ENCODE results near the gene TMEM150A.
A peak's percentile ranks its signal among the peaks of the same experiment; 100 is the strongest.
"Not testable (repeated sequence)": the region's sequence is repeated elsewhere in the genome, so short reads cannot be mapped to it uniquely, and the experiment has no call there.

Gene TMEM150A

DNA sequence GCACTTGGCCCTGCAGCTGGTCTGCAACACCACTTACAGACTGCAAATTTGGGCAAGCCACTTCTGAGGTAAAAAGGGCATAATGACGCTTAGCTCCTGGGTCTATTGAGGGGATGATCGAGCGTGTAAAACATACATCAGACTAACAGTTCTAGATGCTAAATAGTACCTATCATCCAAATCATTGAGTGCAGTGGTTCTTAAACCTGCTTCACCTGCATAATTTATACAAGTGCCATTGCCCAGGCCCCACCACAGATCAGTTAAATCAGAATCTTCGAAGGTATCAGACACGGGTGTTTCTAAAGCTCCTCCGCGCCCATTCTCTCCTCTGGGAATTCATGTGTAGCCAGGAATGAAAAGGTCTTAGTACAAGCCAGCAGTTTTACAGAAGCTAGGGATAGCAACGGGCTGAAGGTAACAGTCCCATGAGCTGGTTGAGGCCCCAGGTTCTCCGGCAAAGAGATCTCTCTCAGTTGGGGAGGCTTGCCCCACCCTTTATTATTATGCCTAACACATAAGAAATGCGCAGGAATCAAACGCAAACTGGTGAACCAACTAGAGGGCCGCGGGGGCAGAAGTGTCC lies 7.7 kb downstream of the TMEM150A start:
- DNase-seq (ENCODE audit: low read depth in 1 of 2, low spot score in 1 of 2): no peak

DNA sequence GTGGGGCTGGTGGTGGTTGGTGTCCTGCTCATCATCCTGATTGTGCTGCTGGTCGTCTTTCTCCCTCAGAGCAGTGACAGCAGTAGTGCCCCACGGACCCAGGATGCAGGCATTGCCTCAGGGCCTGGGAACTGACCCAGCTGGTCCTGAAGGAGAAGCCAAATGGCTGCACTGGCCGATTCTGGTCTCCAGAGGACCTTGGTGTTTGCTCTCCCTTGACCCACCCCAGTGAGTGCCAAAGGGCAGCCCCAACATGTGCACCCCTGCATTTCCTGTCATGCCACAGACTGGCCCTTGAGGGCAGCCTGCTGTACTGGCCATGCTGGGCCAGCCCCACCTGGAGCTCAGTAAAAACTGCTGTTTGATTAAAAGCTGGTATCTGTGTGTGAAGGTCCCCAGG lies 9.5 kb downstream of the TMEM150A start:
- DNase-seq (ENCODE audit: low read depth in 1 of 2, low spot score in 1 of 2): no peak

DNA sequence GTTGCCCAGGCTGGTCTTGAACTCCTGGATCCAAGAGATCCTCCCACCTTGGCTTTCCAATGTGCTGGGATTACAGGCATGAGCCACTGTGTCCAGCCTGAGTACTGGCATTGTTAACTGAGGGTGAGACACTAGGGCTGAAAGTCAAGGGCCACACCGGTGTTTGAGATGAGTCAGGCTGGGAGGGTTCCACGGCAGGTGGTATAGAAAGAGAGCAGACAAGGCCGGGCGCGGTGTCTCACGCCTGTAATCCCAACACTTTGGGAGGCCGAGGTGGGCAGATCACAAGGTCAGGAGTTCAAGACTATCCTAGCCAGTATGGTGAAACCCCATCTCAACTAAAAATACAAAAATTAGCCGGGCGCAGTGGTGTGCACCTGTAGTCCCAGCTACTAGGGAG lies 10.2 kb downstream of the TMEM150A start:
- not testable (repeated sequence) for DNase-seq (ENCODE audit: low read depth in 1 of 2, low spot score in 1 of 2)

DNA sequence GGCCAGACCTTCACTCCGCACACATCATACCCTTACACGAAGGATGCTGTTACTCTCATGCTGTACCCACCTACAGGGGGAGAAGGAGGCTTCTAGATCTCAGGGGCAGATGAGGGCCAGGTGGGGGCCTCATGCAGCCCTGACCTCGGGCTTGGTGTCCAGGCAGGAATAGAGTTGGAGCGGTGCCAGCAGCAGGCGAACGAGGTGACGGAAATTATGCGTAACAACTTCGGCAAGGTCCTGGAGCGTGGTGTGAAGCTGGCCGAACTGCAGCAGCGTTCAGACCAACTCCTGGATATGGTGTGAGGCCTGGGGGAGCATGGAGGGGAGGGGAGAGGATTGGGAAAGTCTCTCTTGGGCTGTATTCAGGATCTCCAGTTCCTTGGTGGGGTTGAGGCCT lies 10.9 kb downstream of the TMEM150A start:
- no peak for DNase-seq (ENCODE audit: low read depth in 1 of 2, low spot score in 1 of 2)

DNA sequence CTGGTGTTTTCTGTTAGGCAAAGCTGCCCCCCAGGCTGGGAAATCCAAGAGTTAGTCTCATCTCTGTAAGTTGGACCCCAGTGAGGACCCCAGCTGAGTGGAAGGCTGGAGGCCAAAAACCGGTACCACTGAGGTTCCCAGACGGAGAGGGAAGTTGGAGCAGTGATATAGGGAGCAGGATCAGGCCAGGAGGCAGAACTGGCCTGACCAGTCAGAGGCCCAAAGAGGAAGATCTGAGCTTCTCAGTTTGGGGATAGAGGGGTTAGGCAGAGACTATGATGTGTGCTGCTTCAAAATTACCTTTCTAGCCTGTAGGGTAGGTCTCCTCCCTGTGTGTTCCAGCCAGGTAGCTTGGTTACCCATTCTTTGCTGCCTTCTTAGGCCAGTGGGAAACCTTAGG lies 11.5 kb downstream of the TMEM150A start:
- no peak for DNase-seq (ENCODE audit: low read depth in 1 of 2, low spot score in 1 of 2)

DNA sequence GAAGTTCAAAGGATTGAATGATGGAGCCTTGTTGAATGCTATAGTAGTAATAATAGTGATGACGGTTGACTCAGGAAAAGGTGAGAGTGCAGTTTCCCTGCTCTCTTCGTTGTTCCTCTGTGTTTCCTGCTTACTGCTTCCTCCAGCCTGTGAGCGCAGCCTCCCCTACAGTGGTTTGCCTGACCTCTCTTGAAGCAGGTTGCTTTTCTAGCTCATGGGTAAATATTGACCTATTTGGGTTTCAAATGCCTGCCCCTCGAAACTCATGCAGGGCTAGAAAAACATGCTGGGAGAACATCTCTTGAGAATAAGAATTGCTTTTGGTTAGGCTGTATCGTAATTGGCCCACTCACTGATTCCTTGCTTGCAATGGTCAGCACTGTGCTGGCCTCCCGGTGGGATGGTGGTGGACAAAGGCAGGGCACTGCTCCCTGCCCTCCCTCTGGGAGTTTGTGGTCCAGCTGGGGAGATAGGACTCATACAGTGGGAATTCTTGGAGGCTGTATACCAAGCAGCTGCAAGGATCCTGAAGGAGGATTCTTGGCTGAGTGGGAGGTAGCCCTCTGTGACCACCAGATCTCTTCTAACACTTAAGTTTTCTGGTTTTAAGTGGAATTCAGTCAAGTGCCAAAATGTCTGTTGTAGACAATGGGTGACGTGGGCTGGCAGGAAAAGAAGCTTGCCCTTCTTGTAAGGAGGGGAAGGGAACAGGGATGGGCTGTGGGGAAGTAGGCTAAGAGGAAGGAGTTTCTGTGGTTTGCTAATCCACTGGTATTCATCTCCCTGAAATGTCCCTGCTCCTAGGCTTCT lies 12.3 kb downstream of the TMEM150A start:
- DNase-seq (ENCODE audit: low read depth in 1 of 2, low spot score in 1 of 2): no peak

DNA sequence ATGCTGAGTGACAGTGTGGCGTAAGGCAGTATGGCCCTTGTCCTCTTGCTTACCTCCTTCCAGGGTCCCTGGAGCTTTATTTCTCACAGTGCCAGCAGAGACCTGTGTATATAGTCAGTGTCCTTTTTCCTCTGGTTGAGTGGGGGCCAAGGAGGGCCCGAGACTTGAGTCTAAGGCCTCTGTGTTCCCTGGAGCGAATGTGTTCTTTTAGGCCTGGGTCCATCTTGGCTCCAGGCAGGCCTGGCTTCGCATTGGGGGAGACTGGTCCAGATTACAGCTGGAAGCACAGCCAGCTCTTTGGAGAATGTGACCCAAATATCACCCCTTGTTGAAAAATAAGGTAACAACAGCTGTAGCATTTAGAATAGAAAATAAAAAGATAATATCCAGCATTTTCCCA lies 13.3 kb downstream of the TMEM150A start:
- no peak for DNase-seq (ENCODE audit: low read depth in 1 of 2, low spot score in 1 of 2)

DNA sequence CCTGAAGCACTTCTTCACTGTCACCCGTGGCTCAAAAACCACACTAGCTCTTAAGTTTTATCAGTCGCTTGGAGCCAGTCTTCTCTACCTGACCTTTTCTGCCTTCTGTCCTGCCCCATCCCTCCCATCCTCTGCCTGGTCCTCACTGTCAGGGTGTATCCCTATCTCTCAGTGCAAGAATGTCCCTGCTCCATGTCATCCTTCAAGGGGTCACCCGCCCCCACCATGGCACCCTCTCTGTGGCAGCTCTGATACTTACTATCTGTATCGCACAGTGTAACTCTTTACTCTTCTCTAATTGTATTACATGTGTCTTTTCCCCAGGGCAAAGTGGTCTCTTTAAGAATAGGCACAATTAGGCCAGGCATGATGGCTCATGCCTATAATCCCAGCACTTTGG lies 13.9 kb downstream of the TMEM150A start:
- DNase-seq (ENCODE audit: low read depth in 1 of 2, low spot score in 1 of 2): no peak

DNA sequence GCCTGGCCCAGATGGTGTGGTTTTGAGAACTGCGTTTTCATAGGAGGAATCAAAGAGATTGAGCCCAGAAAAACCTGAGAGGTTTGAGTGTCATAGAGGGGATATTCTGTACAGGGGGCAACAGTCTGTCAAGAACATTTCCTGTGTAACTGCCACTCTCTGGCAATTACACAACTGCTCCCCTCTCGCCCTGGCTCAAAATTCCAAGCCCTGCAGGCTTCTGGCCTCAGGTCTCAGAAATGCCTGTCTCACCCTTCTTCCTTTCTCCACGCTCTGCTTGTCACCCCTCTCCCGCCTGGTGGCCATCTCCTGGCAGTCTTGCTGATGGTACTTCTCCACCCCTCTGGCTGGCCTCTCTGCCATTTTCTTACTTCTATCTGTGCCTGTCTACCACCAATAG lies 14.3 kb downstream of the TMEM150A start:
- DNase-seq (ENCODE audit: low read depth in 1 of 2, low spot score in 1 of 2): no peak

DNA sequence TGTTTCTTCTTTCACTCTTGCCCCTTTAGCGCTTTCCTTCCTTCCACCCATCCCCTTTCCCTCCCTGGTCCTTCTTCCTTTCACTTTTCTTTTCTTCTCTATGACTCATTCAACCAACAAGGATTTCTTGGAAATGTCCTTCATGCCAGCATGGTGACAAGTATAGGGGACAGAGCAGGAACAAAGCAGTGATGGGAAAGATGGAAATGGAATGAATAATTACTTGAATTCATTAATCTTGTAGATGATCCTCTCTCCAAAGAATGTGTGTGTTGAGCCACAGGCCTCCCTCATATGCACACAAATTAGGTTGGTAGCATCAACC lies 16.8 kb downstream of the TMEM150A start:
- DNase-seq (ENCODE audit: low read depth in 1 of 2, low spot score in 1 of 2): no peak

DNA sequence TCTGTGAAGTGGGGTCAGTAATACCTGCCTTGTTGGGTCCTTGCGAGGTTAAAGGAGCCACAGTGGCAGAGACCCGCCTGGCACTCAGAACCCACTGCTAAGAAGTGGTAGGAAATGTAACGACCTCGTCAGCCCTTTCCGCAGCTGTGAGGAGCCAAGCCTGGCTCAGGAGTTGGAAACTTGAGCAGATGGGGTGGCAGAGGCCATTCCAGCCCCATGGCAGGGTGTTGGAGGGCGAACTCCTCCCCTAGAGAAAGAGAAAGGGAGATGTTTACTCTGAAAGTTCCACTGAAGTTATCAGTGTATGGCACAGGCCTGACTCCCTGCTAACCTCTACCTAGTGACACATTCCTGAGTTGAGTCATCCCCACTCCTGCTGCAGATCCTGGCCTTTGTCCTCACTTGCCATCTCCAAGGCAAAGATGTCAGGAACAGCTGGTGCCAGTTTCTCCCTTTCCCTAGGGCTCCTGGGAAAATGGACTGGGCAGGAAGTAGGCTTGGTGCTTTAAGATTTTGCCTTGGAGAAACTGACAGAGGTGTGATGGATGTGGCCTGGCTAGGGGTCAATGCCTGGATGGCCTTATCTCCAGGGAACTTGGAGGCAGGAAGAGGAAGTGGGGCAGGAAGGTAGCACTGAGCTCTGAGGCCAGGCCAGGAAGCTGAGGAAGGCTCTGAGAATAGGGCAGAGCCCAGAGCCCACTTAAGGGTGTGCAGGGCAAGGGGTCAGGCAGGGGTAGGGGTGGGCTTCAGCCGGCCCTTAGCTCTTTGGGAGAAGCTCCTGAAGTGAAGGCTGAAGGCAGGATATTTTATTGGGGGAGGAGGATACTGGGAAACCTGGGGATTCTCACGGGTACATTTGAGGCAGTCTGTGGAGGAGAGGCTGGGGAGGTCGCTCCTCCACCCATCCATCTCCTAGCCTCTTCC lies 17.4 kb downstream of the TMEM150A start:
- DNase-seq (ENCODE audit: low read depth in 1 of 2, low spot score in 1 of 2): no peak

DNA sequence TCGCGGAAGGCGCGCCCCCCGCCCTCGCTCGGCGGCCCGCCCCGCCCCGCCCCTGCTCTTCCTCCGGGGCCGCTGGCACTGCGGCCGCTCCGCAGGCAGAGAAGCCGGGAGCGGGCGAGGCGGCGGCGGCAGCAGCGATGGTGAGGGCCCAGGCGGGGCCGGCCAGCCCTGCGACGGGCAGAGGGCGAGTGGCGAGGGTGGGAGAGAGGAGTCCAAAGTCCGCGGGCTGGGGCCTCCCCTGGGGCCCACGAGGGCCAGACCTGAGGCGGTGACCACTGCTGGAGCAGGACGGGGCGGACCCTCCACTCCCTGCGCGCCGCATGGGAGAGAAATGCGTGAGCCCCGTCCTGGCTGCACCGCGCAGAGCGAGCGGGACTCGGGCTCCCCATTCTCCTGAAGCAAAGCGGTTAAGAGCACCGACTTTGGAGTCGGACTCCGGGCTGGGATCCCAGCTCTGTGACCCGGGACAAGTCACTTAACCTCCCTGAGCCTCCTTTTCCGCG lies 18.1 kb downstream of the TMEM150A start, which contains the start of gene VAMP5:
VAMP5 (plus strand) TSS at position 78 of the 503 bp plus-strand sequence; CDS start at position 138, 60 bp downstream.
- DNase-seq (ENCODE audit: low read depth in 1 of 2, low spot score in 1 of 2): no peak

DNA sequence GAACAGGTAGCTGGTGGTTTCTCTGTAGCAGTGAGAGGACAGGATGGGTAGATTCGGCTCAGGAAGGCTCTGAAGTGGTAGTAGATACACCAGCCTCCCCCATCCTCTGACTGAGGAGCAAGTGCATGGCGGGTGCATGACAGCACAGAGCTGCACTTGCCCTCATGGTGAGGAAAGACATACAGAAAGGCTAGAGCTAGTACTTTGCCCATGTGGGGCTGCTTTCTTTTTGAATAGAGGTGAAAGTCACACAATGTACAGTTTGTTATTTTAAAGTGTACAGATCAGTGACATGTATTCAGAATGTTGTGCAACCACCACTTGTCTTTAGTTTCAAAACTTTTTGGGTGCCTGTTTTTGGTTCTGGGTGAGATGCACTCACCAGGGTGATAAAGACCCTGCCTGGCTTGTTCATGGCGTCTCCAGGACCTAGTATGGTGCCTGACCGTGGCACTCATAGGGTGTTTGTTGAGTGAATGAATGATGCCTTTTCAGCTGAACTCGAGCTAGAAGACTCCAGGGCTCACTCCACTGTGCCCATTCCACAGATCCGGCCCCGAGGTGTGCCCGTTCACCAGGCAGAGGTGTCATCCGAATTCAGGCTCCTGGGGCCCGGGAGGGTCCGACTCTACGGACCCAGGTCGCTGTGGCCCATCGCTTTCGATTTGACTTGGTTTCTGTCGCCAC lies 18.7 kb downstream of the TMEM150A start:
- DNase-seq (ENCODE audit: low read depth in 1 of 2, low spot score in 1 of 2): no peak

DNA sequence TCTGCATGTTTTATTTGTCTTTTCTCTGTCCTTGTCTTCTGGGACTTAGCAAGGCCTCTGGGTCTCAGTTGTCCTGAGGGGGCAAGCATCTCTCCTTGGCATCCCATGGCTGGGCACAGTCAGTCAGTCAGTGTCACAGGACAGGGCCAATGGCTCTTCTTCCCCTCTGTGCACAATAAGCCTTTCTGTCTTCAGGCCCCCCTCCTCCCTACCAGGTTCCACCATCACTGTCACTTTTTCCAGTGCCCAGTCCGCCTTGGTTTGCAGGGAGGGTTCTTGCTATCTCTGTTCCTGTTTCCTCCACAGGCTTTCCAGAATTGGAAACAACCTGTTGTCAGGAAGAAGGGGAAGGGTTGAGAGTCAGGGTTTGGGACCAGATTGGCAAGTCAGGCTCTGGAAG lies 20.0 kb downstream of the TMEM150A start:
- no peak for DNase-seq (ENCODE audit: low read depth in 1 of 2, low spot score in 1 of 2)

DNA sequence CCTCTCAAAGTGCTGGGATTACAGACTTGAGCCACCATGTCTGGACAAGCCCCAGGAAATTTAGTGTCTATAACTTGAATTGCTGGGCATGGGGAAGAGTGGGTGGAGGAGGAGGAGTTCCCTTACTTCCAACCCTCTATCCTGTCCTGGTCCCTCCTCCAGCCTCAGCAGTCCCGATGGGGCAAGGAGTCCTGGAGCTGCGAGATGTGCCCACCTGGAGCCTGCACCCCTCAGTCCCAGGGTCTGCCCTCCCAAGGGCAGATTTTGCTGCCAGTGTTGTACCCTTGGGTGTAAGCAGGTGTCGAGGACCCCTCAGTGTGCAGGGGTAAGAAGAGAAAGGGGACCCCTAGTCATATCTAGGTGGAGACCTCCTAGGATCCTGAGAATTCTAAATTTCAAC lies 22.3 kb downstream of the TMEM150A start:
- DNase-seq (ENCODE audit: low read depth in 1 of 2, low spot score in 1 of 2): no peak

DNA sequence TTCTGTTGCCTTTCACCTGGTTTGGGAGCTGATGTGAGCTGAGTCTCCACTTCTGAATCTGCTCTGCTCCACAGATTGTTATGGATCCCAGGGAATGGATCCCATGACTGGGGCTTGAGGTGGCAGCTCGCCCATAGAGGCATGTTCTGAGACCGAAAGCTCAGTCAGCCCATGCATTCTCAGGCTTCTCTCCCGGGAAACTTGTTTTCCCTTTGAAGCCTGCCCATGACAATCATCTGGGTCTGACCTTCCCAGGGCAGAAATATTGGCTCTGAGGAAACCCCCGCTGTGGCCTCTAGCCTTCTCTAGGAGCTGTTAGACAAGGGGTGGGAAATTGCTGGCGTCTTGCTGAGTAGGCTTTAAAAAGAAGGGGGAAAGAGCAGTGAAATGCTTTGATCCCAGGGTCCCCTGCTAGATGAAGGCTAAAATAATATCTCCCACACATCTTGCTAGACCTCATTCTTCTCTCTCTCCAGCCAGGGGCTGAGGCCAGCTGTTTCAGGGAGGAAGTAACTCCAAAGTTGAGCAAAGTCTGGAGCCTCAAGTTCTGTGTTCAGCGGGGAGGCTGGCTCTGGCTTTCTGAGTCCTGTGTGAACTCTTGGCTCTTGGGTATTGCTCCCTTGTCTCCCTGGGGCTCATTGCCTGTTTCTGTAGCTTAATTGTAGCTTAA lies 23.1 kb downstream of the TMEM150A start:
- DNase-seq (ENCODE audit: low read depth in 1 of 2, low spot score in 1 of 2): no peak

DNA sequence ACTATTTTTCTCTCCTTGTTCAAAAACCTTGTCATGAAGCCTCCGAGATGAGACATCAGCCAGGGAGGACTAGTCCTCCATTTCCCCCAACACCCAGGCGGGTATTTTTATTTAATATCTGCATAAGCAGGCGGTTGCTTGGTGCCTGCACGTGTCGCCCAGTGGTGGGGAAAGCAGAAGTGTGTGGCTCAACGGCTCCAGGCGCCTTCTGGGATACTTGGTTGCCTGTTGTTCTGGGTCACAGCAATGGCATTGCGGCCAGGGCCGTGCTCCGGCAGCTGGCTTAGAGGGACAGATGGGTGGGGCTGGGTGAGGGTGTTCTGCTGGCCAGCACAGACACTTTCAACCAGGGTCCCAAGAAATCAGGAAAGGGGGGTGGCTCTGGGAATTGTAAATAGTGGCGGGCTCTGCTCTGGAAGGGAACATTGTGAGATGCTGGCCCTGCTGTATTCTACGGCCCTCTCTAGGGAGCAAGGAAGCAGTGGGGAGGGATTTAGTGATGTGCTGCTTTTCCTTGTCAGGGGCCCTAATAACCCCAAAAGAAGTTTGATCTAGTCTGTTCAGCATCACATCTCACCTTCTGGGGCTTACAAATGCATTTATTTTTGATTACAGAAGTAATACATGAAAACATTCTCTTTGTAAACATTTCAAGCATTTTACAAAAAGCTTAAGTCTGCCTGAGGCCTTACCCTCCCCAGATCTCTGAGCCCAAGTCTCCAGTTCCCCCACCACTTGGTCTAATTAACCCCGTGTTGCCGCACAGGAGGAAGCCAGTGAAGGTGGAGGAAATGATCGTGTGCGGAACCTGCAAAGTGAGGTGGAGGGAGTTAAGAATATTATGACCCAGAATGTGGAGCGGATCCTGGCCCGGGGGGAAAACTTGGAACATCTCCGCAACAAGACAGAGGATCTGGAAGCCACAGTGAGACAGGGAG lies 24.0 kb downstream of the TMEM150A start:
- no peak for DNase-seq (ENCODE audit: low read depth in 1 of 2, low spot score in 1 of 2)

DNA sequence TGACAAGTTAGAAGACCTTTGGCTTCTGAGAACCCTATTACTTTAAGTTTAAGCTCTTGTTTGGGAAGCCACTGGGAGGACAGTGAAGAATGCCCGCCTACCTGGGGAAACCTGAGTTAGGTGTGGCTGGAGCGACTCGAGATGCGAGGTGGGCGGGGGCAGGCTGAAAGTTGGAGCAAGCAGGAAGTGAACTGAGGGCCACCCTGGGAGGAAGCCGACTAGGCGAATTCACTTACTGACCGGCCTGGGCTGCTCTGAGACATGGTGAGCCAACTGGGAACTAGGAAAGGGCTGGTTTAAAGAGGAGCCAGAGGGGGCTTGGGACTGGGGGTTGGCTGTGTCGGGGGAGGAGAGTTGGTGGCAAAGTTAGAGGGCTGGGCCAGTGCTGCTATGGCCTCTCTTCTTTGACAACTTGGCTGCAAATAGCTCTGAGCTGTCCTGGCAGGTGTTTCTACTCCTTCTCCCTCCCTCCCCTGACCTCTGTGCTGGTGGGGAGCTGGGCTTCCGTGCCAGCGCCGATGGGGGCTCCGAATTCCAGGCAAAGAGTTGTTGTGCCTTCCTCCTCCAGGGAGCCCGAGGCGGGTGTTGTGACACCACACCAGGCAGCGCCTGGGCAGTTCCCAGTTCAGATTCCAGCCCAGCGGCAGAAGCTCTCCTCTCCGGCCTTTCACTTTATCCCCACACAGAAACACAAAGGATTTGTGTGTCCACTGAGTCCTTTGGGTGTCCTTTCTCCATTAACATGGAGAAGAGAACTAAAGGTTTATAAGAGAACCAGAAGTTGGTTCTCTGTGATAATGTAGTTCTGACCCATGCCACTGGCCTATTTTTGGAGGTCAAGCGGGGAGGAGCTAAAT lies 24.9 kb downstream of the TMEM150A start, which contains the start of gene VAMP8:
VAMP8 (plus strand) TSS at position 201 of the 857 bp plus-strand sequence; CDS start at position 262, 61 bp downstream.
- peak; percentile 23 to 46 for DNase-seq (ENCODE audit: low read depth in 1 of 2, low spot score in 1 of 2)

DNA sequence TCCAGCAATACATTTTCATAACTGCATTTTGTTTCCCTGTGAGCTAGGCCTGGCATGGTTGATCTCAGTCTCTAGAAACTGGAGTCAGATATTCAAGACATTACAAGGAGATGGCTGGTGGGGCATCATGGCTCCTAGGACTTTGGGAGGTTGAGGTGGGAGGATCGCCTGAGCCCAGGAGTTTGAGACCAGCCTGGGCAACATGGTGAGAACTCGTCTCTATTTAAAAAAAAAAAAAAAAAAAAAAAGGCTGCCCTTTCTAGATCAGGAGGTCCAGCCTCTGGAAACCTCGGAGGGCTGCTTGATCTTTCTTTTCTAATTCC lies 25.5 kb downstream of the TMEM150A start:
- DNase-seq (ENCODE audit: low read depth in 1 of 2, low spot score in 1 of 2): no peak

Measured in stimulated activated CD4-positive, alpha-beta T cell treated with anti-CD3 and anti-CD28 coated beads, Interleukin-15, amount 100 ng/mL, for 1 hour (primary cell).